ENCODE measurements around the gene BIRC3.

- TF ChIP-seq CTCF (IDR thresholded peaks at IDR 0.05 in 8 of 11, conservative IDR thresholded peaks at IDR 0.05 in 3 of 11) = no peak
- no peak for TF ChIP-seq POLR2AphosphoS5 (IDR thresholded peaks at IDR 0.05)
Measured at GRCh38 chr11:102377891-102378290, 60.6 kb downstream of the BIRC3 start.

Data from spleen (tissue), 7 donors.